Gastrocnemius medialis (tissue), 4 donors: ENCODE results near the gene PLSCR2.

Experiments used
- POLR2A ChIP-seq, 2 donors: fragments of 450-650 bp; IDR thresholded peaks; one replicate each; pipeline ENCODE4 v1.6.1; 2017; ENCODE audit warnings: antibody characterized with exemption in 2 of 2, mild to moderate bottlenecking in 2 of 2, moderate library complexity in 2 of 2
- TF ChIP-seq, protein P1 (sequence below), 5 experiments: fragments of 450-650 bp in 3 of 5; fragments of 200-600 bp in 2 of 5; sonication (generic) in 2 of 5; IDR thresholded peaks in 4 of 5; conservative IDR thresholded peaks in 1 of 5; 1 replicate in 4 of 5; 2 replicates in 1 of 5; pipeline ENCODE4 v1.5.1; 2016 to 2019; ENCODE audit warnings: antibody characterized with exemption in 5 of 5, mild to moderate bottlenecking in 3 of 5, moderate library complexity in 3 of 5

GRCh38 chr3:146476094-146476740 lies 6.9 kb upstream of the PLSCR2 start:
- TF ChIP-seq, protein P1, sequence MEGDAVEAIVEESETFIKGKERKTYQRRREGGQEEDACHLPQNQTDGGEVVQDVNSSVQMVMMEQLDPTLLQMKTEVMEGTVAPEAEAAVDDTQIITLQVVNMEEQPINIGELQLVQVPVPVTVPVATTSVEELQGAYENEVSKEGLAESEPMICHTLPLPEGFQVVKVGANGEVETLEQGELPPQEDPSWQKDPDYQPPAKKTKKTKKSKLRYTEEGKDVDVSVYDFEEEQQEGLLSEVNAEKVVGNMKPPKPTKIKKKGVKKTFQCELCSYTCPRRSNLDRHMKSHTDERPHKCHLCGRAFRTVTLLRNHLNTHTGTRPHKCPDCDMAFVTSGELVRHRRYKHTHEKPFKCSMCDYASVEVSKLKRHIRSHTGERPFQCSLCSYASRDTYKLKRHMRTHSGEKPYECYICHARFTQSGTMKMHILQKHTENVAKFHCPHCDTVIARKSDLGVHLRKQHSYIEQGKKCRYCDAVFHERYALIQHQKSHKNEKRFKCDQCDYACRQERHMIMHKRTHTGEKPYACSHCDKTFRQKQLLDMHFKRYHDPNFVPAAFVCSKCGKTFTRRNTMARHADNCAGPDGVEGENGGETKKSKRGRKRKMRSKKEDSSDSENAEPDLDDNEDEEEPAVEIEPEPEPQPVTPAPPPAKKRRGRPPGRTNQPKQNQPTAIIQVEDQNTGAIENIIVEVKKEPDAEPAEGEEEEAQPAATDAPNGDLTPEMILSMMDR (IDR thresholded peaks at IDR 0.05 in 4 of 5, conservative IDR thresholded peaks at IDR 0.05 in 1 of 5) = no peak
- no peak for TF ChIP-seq POLR2A (IDR thresholded peaks at IDR 0.05)
